GM19397 (cell line): ENCODE measurements around the gene MFAP3L.
"Not testable (repeated sequence)": the region's sequence is repeated elsewhere in the genome, so short reads cannot be mapped to it uniquely, and the experiment has no call there.

ENCODE experiments used
- ATAC-seq: cut with Tn5 transposase; IDR thresholded peaks from one replicate; pipeline ENCODE4 v1.9.1; 2021; ENCODE audit warnings: mild to moderate bottlenecking, moderate library complexity; ENCODE audit not compliant: unreplicated experiment

Gene MFAP3L

DNA sequence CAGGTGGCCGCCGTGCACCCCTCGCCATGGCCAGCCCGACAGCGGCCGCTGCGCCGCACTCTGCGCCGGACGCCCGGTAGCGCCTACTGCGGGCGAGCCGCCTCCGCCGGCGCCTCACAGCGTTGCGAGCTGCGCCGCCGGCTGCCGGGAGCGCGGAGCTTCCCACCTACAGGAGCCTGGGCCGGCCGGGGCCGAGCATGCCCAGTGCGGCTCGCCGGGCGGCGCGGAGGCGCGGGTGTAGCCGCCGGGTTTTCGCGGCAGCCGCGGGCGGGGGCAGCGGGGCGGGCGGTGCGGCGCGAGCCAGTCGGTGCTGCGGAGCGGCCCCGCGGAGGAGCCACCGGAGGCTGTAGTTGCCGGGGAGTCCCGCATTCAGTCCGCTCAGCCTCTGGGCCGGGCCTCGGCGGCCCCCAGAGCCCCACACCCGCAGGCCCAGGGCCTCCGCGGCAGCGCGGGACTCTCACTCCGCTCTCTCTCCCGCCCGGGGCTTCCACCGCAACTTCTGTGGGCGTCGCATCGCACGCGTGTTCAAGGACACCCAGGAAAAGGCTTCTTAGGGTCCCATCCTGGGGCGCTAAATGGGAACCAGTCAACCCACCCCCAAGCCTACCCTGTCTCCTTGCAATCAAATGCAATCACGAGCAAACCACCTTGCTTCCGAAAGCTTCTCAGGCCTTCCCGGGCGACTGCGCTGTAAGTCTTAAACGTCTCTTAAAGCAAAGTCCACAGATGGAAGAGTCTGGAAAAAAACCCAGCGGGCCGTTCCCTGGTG, at the start of gene MFAP3L:
Gene MFAP3L, minus strand, starts transcription at position 143 of the 769 bp plus-strand sequence. CDS start 20,518 bp downstream, outside the sequence.
- ATAC-seq, result peak; percentile 91

DNA sequence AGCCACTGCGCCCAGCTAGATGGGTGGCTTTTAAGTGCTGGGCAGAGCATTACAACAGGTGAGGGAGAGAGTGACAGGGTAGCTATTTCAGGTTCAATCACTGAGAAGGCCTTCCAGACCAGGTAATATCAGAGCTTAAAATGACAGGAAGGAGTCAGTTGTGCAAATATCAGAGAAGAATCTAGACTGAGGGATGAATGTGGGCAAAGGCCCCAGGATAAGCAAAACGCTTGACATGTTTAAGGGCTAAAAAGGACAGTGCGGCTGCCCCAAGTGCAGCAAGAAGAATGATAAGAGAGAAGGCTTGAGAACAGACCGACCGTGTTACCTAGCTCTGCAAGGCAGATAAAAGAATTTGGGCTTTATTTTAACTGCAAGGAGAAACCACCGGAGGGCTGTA, 45.0 kb upstream of the MFAP3L start:
- no peak for ATAC-seq

DNA sequence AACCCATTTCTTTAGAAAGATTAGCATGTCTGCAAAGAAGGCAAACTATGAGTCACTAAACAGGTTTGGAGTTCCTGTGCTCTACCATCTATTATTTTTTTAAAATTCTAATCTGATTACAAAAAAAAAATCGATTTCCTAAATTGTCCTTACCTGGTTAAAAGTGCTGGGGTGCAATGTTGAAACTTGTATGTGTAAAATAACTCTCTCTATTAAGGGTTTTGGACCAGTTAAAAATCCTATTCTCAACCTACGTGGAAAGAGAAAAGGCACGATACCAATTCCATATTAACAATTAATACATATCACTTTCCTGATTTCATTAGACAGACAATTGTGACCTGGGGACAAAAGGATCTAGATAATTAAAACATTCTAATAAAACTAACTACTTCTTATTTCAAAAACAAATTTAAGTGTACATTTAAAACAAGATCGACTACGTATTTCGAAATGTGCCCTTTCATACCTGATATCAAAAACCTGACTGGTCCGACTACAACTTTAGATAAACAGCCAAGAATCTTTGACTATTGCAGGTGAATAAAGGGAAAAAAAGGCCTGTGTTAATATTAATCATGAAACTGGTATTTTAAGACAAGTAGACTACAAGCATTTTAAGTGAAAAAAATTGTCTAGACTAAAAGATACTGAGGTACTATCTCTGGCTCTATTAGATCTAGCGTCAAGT, 42.4 kb upstream of the MFAP3L start:
- ATAC-seq, result no peak

DNA sequence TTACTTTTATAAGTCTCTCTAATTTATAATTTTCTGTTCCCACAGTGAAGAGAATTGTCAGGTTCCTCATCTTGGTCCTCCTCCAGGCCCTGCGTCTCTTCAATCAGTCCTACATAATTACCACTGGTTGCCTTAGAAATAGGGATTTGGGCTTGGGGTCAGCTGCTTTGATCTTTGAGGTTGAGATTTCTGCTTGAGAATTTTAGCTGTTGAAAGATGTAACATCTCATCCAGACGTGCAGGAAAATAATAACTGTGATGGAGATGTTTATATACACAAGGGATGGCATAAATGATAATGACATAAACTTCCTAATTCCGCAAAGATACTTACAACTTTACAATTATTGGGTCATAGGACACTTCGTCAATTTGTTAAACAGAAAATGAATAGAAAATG, 33.2 kb upstream of the MFAP3L start:
- ATAC-seq, result no peak

DNA sequence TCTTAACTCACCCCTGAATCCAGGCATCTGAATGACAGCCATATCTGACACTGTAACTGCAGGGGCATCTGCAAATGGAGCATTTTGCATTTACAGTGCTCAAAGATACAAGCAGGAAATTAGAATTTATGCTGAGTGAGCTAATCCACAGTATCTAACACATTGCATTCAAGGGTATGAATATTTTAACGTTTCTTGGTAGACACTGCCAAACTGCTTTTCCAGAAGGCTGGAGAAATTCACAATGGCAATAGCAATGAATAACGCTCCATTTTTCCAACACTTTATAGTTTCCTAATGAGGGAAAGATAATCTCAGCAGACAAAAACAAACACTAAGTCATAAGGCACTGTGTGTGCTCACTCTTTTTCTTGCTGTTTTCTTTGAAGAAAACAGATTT, 32.6 kb upstream of the MFAP3L start:
- no peak for ATAC-seq

DNA sequence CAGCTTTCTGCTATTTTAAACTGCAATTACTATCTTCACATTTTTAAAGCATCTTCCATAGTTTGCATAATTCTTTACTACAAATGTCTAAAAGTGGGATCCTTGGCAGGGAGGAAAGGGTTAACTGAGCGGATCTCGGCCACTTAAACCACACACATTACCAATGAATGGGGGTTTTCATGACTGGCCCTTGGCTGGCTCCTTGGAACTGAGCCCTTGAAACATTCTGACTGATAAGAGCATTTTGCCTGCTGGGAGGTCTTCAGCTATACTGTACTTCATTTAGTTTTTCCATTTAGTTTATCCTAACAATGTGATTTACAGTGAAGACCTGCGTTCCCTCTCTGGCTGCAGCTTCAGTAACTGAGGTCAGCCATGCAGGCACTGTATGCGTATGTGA, 31.7 kb upstream of the MFAP3L start:
- no peak for ATAC-seq

DNA sequence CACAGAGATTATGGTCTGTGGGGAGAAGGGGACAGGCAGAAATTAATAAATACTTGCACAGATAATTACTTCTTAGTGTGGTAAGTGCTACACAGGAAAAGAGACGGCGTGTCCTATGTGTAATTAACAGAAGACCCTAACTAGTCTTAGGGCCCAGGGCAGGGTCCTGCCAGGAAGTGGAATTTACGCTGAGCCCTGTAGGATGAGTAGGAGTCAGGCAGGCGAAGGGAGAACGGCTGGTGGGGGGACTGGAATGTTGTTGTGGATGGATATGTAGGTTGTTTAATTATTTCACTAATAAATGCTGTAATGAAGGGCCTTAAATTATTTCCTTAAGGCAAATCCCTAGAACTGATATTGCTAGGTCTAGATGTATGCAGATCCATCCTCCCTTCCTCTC, 26.7 kb upstream of the MFAP3L start:
- ATAC-seq, result no peak

DNA sequence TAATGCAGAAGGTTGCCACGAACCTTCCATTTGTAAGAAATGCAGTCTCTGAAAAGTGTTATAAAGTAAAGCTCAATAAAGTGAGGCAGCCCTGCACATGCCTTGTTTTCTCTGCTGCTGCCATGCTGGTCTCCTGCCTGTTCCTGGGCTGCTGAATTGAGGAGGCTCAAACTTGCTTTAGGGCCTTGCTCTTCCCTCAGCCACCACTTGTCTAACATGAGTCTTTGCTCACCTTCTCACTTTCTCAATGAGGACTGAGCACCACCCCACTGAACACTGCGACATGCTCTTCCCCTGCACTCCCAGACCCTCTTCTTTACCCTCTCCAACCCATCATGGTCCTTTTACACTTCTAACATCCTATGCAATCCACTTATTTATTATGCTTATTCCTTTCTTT, 25.2 kb upstream of the MFAP3L start:
- ATAC-seq, result no peak

DNA sequence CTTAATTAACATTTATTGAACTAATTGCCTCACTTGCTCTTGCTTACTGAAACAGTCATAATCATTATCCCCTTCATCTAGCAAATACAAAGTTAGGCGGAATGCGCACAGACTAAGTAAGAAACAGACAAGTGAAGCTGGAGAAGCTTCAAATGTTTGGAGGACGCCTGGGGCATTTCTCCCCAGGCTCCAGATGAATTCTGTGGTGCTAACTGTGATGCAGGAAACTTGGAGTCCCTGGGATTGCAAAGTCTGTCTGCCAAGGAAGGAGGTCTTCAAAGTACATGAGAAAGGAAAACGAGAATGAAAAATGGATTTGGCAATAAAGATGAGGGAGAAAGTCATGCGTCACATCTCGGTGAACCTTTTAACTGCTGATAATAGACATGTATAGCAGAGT, 23.6 kb upstream of the MFAP3L start:
- no peak for ATAC-seq

DNA sequence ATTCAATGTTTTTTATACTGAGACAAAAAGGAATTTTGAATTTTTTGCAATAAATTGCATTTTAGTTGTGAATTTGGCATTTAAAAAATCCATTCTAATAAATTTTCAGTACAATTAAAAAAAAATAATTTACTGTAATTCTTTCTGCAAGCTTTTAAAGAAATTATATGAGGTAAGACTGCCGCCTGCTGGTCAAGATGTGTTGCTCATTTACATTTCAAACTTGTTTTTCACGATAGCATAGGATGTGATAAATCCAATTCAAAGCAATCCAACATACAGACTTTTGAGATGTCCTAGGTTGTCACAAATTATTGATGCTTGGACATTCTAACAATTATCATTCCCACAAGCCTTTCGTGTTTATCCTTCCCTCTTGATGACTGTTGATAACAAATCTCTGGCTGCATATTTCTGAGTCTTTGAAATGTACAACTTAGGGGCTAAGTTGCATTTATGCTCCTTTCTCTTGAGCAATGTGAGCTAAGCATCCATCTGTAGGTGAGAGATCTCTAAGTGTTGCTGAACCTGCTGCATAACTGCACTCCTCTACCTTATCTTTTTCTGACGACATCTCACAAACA, 21.7 kb upstream of the MFAP3L start:
- ATAC-seq, result no peak

DNA sequence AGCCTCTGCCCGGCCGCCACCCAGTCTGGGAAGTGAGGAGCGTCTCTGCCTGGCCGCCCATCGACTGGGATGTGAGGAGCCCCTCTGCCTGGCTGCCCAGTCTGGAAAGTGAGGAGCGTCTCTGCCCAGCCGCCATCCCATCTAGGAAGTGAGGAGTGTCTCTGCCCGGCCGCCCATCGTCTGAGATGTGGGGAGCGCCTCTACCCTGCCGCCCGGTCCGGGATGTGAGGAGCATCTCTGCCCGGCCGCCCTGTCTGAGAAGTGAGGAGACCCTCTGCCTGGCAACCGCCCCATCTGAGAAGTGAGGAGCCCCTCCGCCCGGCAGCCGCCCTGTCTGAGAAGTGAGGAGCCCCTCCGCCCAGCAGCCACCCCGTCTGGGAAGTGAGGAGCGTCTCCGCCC, 20.0 kb upstream of the MFAP3L start:
- not testable (repeated sequence) for ATAC-seq

DNA sequence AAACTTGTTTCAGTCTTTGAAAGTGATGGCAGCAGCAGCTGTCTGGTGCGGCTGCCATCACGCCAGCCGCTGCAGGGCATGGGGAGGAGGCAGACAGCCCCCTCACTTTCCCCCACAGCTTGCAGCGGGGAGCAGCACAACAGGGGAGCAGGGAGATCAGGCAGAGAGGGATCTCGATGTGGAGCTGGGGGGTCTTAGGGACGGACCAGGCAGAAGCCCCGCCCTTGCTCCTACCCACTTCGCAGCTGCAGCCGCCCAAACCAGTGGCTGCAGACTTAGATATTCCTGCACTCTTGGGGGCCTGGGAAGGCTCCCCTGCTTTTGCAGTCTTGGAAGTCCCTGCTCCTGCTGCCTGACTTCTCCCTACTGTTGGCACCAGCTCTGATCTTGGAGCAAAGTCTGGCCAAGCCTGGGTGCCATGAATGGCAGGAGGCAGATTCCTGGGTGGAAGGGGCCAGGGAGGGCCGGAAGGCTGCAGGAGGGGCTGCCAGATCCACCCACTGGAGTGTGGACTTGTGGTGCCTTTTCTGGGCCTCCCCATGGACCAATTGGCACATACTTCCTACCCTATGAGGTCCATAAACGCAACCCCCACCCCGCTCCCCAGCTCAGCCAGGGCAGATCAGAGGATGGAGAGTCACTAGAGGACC, 14.0 kb upstream of the MFAP3L start:
- ATAC-seq, result no peak

DNA sequence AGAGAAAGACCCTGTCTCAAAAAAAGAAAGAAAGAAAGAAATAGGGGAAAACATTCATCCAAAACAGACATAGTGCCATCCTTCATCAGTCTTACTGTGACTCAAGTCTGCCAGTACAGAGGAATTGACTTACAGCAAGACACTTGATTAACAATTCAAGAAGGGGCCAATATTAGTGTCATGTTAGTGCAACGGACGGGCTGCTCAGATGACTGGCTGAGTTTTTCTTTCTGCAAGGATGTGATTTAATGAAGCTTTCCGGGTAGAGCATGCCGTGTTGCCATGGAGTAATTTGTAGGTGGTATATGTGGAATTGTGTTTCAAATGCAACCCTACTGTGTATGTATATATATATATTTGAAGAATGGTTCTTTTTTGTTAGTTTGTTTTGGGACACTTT, 12.6 kb upstream of the MFAP3L start:
- ATAC-seq, result no peak

DNA sequence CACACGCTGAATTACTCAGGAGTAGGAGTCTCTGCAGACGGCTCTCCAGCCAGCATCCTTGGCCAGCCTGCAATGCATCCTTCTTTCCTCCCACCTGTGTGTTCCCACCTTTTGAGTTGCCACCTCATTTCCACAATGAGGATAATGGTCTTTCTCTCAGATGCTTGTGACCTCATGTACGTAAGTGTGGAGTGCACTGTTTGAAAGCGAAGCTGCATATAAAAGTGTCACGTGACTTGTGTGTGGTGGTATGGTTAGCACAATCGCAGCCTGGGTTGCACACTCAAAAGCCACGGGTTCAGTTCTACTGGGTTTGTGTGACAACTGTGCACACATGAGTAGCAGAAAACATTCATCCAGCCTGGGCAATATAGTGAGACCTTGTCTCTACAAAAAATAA, 12.0 kb upstream of the MFAP3L start:
- ATAC-seq, result no peak

DNA sequence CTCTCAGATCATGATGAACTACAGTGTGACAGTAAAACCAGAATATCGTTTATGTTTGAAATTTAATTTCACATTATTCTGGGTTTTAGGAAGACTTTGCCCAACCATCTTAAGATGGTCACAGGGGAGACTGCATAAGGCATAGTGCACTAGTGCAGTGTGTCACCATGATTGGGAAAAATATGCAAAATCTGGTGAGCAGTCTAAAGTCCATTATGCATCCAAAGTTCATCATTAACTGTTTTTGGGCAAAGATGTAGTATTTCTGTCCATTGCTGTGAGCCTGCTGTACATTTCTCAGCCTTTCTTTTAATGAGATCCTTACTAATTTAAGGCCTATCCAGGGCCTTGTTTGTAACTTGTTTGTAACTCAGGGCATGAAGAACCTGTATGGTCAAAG, 11.3 kb upstream of the MFAP3L start:
- no peak for ATAC-seq

DNA sequence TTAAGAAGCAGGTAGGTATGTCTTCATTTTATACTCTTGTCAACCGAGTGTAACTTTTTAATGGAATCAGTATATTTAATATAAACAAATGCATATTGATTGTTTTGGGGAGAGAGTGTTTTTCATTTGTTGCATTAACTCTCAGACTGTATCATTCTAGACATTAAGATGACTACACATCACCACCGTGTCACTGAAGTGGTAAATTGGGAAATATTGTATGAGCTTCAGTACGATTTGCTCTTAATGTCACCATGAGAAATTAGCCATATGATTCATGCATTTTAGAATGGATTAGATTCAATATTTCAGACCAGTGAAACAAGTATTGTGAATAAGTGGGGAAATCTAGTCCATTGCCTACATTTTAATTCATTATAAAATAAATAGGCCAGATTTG, 9.7 kb upstream of the MFAP3L start:
- ATAC-seq, result no peak

DNA sequence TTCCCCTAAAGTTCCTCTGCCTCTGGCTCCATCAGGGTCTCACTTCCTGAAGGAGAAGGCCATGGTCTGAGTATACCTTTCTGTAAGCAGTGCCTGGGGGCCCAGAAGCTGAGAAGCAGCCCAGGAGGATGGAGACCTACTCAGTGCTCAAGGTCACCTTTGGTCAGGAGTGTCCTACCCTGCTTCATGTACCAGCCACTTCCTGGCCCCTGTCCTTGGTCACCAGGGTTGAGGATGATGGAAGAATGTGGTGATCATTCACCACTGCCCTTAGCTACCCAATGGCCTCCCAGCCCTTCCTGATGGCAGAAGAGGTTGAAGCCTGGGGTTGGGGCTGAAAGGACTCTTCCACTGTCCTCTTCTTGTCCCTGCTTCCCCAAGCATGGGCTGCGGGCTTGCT, 9.0 kb upstream of the MFAP3L start:
- no peak for ATAC-seq

DNA sequence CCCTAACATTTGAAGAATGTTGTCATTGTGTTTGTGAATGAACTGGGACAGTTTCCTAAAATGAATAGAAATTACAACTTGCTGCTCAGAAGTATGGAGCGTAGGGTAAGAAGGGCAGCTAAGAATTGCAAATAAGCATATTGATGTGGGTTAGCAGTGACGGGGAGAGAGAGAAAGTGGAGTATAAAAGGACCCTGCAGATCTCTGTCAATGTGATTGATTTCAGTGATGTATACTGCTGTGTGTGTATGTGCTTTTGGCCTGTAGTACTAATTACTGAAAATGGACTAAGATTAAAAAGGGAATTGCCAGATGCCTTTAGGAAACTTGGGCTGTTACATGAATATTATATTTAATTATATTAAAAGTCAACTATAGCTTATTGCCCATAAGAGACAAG, 7.8 kb upstream of the MFAP3L start:
- no peak for ATAC-seq

DNA sequence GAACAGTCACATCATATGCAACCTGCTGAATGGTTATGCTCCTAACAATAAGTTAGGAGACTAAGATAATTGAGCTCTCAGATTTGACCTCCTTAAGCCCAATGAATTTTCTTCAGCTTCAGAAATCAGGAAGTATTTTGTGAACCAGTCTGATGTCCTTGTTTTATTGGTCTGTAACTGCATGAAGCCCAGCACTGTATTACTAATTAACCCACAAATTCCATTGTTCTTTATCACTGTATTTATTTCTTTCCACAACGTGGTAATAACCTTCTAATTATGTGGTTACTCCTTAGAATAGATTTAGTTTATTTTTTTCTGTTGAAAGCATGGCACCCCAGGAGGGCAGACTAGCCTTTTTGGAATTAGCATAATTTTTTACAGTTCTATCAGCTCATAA, 3.9 kb upstream of the MFAP3L start:
- no peak for ATAC-seq

DNA sequence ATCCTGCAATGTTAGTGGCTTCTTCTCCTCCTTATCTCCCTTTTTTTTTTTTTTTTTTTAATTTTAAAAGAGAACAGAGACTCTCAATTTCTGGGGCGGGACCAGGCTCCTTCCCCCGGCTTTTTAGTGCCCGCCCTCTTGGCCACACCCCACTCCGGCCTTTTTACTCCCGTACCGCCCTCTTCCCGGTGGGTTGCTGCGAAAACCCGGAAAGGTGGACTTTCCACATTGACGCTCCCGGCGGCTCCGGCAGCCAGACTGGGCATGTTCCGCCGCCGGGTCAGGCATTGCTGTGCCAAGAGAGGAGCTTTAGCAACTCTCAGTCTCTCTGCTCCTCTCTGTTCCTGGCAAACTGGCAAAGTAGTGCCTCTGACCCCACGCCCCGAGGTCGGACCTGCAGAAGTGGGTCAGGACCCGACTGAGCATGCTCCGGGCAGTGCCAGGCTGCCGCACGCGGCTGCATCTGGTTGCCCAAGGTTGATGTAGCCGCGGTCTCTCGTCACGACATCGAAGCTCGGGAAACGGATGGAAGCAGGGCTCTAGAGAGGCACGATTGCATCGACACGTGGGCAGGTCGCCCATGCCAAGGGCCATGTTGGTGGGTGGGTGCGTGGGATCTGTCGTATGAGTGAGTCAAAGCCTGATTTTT, 1.1 kb upstream of the MFAP3L start:
- peak; percentile 62 for ATAC-seq

DNA sequence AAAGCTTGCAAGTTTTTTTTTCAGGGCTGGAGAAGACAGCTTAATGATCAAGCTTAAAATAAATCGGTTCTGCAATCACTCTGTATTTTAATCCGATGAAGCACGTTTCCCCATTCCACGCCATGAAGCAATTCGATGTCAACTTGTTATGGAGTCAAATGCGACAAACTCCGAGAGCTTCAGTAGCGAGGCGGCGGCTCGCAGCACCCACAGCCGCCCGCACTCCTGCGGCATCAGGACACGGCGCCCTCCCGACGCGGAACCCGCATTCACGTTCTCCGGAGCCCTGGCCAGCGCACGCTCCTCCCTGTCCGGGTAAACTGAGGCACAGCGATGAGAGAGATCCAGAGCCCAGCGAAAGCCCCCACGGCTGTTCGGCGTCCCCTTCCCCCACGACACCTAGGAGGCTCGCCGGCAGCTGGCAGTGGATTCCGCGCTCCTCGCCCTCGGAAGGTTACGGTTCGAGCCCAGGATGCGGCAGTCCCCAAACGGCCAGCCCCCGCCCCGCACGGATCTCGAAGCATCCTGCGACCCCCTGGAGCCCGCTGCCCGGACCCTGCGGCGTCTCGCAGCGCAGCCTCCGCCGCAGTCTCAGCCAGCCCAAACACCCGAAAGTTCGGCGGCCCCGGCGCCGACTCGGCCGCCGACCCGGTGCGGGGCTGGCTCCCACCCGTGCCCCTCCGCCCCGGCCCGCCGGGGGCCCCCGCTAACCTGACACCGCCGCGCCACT, 507 bp downstream of the MFAP3L start:
- ATAC-seq, result no peak
